ENCODE data around the gene F2. TPM values are rescaled to one million over a fixed set of nuclear protein-coding genes. Genes with fewer than 3 reads are reported as not detected.
A peak's percentile ranks its signal among the peaks of the same experiment; 100 is the strongest.

F2 gene
- total RNA-seq, 2 experiments from 2014 or later, result not detected

- Mint-ChIP-seq H3K4me1 (ENCODE audit: low read depth) (peaks cover 62% of the 10 kb centered on the region), H3K4me3 (peak within 1 kb of the TSS; percentile 96), H3K9me3 (no peaks in the 10 kb centered on the region), H3K27ac (peak within 1 kb of the TSS; percentile 87), H3K27me3 (no peaks in the 10 kb centered on the region), H3K36me3 (ENCODE audit: low read depth) (peaks cover 76% of the 10 kb centered on the region)
- peaks cover 62% of the 10 kb centered on the region for H3K4me1 ChIP-seq (ENCODE audit: insufficient read depth, low read length)
- peak within 1 kb of the TSS; percentile 72 to 78 for H3K27ac ChIP-seq (ENCODE audit: low read depth in 1 of 2, low read length in 2 of 2)
- ChIA-PET CTCF (interaction anchor here (0.9 to 1.2 kb wide), 2 partner anchors 29 to 83 kb away, joined by 4 to 5 read pairs; partner anchors contain the start of genes ATG13 and HARBI1), POLR2A (interaction anchor here (0.6 to 10.9 kb wide), 15 partner anchors 8 to 514 kb away, joined by 3 to 146 read pairs (median 4); partner anchors contain the start of genes AMBRA1, ATG13, DDB2 and F2)
- peak; percentile 93 for ATAC-seq (ENCODE audit: poor library complexity)
- DNase-seq, result peak; percentile 98 to 100 (median 99)
- intact Hi-C loops (cut with DNase I, micrococcal nuclease), result loop anchor here (1.0 to 10.0 kb wide), 9 partner anchors 29 to 874 kb away; partner anchors contain the start of genes ARFGAP2 (in 1 of the 2), ATG13 (in 1 of the 2), CSTPP1 (in 1 of the 2) and DDB2 (in 1 of the 2)
- H3K27me3 ChIP-seq (ENCODE audit: control insufficient read depth in 1 of 2, insufficient read depth in 2 of 2, low read length in 2 of 2), result no peaks in the 10 kb centered on the region
- H3K4me3 ChIP-seq (ENCODE audit: low read length), result peak within 1 kb of the TSS; percentile 84
- no peaks in the 10 kb centered on the region for H3K9me3 ChIP-seq (ENCODE audit: control insufficient read depth in 1 of 2, insufficient read depth in 1 of 2, low read length in 2 of 2)
- TF ChIP-seq CTCF (IDR thresholded peaks at IDR 0.05), result no peak
- peaks cover 46% of the 10 kb centered on the region for H3K36me3 ChIP-seq (ENCODE audit: insufficient read depth, low read length)
These were observed 18.6 kb upstream of the F2 start, which contains the start of the genes ARHGAP1 and ZNF408 for GRCh38 chr11:46700241-46701077. Gene ARHGAP1, minus strand, starts transcription at chr11:46700619. Its CDS starts 4,512 bp downstream, at chr11:46696107. Gene ZNF408, plus strand, starts transcription at chr11:46701031. Its CDS starts 17 bp downstream, at chr11:46701048.

GRCh38 chr11:46701078-46701654 lies 17.8 kb upstream of the F2 start:
- peaks cover 60% of the 10 kb centered on the region for H3K4me1 Mint-ChIP-seq (ENCODE audit: low read depth)
- peaks cover 45% of the 10 kb centered on the region for H3K36me3 ChIP-seq (ENCODE audit: insufficient read depth, low read length)
- DNase-seq, result peak in 1 of 14 experiments; percentile 2
- CTCF ChIA-PET, result interaction anchor here (0.9 to 1.2 kb wide), 2 partner anchors 30 to 84 kb away, joined by 4 to 5 read pairs; partner anchors contain the start of genes ATG13 and HARBI1
- H3K27me3 Mint-ChIP-seq, result no peaks in the 10 kb centered on the region
- intact Hi-C loops (cut with DNase I, micrococcal nuclease), result loop anchor here in 1 of 2 experiments (2.0 to 10.0 kb wide), 8 partner anchors 84 to 874 kb away; partner anchors contain the start of genes ARFGAP2, ATG13, CSTPP1 and DDB2
- ATAC-seq (ENCODE audit: poor library complexity), result no peak
- peak overlapping the region; percentile 96 for H3K4me3 Mint-ChIP-seq
- TF ChIP-seq CTCF (IDR thresholded peaks at IDR 0.05), result no peak
- no peaks in the 10 kb centered on the region for H3K27me3 ChIP-seq (ENCODE audit: control insufficient read depth in 1 of 2, insufficient read depth in 2 of 2, low read length in 2 of 2)
- peaks cover 76% of the 10 kb centered on the region for H3K36me3 Mint-ChIP-seq (ENCODE audit: low read depth)
- H3K27ac ChIP-seq (ENCODE audit: low read depth in 1 of 2, low read length in 2 of 2), result peak overlapping the region; percentile 72 to 78
- H3K9me3 Mint-ChIP-seq, result no peaks in the 10 kb centered on the region
- no peaks in the 10 kb centered on the region for H3K9me3 ChIP-seq (ENCODE audit: control insufficient read depth in 1 of 2, insufficient read depth in 1 of 2, low read length in 2 of 2)
- peaks cover 55% of the 10 kb centered on the region for H3K4me1 ChIP-seq (ENCODE audit: insufficient read depth, low read length)
- H3K4me3 ChIP-seq (ENCODE audit: low read length), result peak overlapping the region; percentile 84
- peak overlapping the region; percentile 87 for H3K27ac Mint-ChIP-seq
- POLR2A ChIA-PET, result interaction anchor here (0.6 to 10.9 kb wide), 15 partner anchors 9 to 514 kb away, joined by 3 to 146 read pairs (median 4); partner anchors contain the start of genes AMBRA1, ATG13, DDB2 and F2

GRCh38 chr11:46705070-46705688 lies 13.8 kb upstream of the F2 start:
- intact Hi-C loops (cut with DNase I, micrococcal nuclease), result loop anchor here in 1 of 2 experiments (10.0 kb wide), 3 partner anchors 470 to 870 kb away; partner anchors contain the start of genes ARFGAP2, KBTBD4, MADD and NDUFS3

More at GRCh38 chr11:46705070-46705688, 13.8 kb upstream of the F2 start:
- no peak overlapping the region for H3K27ac ChIP-seq (ENCODE audit: low read depth in 1 of 2, low read length in 2 of 2)
- H3K4me3 Mint-ChIP-seq, result peak overlapping the region; percentile 51
- peaks cover 74% of the 10 kb centered on the region for H3K36me3 Mint-ChIP-seq (ENCODE audit: low read depth)
- H3K27me3 ChIP-seq (ENCODE audit: control insufficient read depth in 1 of 2, insufficient read depth in 2 of 2, low read length in 2 of 2), result no peaks in the 10 kb centered on the region
- peaks cover 20% of the 10 kb centered on the region for H3K4me1 ChIP-seq (ENCODE audit: insufficient read depth, low read length)
- H3K4me3 ChIP-seq (ENCODE audit: low read length), result no peak overlapping the region
- H3K27ac Mint-ChIP-seq, result no peak overlapping the region
- H3K9me3 ChIP-seq (ENCODE audit: control insufficient read depth in 1 of 2, insufficient read depth in 1 of 2, low read length in 2 of 2), result no peaks in the 10 kb centered on the region
- DNase-seq, result no peak
- no peak for TF ChIP-seq CTCF (IDR thresholded peaks at IDR 0.05)
- H3K4me1 Mint-ChIP-seq (ENCODE audit: low read depth), result peaks cover 36% of the 10 kb centered on the region
- H3K36me3 ChIP-seq (ENCODE audit: insufficient read depth, low read length), result peaks cover 52% of the 10 kb centered on the region
- ChIA-PET CTCF (no interaction called here), POLR2A (interaction anchor here (0.8 kb wide), 1 partner anchor 10 kb away, joined by 3 read pairs; no protein-coding TSS in a partner anchor)
- ATAC-seq (ENCODE audit: poor library complexity), result no peak
- H3K27me3 Mint-ChIP-seq, result no peaks in the 10 kb centered on the region
- no peaks in the 10 kb centered on the region for H3K9me3 Mint-ChIP-seq
